ENCODE results near the gene SLU7. TPM values are rescaled to one million over a fixed set of nuclear protein-coding genes. Genes with fewer than 3 reads are reported as not detected.

Gene SLU7
- total RNA-seq, 1 experiment from 2014 or later = 75.3 TPM

DNA sequence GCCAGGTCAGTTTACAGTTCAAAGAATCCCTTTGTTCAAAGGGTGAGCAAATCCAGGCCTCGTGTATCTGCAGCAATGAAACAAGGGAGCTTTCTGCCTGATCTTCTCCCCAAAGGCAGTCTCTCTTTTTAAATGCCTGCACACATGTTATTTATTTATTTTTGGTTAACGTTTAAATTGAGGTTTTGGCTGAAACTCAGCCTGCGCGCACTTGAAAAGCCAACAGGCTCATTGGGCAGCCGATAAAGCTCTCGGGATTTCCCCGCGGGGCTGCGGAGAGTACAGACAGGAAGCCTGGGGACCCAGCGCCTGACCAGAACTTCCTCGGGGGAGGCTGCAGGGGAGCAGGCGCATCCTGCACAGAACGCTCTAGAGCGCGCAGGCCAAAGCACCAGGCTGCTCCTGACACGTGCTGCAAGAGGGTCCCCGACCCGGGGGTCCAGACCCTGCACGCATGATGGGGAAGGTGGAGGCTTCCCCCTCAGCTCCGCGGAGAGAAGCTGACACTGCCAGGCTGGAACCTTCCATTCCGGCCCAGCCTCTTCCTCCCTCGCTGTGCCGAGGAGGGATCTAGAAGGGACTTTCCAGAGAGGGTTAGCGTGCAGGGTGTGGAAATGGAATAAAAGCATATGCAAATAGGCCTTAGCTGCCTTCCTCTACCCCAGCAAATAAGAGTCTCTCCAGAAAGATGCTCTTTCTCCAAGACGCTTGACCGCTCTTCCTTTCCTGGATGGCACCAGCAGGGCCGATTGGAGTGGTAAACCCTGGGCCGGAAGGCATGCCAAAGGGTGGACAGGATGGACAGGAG, 48.9 kb upstream of the SLU7 start:
- TF ChIP-seq, protein P1, sequence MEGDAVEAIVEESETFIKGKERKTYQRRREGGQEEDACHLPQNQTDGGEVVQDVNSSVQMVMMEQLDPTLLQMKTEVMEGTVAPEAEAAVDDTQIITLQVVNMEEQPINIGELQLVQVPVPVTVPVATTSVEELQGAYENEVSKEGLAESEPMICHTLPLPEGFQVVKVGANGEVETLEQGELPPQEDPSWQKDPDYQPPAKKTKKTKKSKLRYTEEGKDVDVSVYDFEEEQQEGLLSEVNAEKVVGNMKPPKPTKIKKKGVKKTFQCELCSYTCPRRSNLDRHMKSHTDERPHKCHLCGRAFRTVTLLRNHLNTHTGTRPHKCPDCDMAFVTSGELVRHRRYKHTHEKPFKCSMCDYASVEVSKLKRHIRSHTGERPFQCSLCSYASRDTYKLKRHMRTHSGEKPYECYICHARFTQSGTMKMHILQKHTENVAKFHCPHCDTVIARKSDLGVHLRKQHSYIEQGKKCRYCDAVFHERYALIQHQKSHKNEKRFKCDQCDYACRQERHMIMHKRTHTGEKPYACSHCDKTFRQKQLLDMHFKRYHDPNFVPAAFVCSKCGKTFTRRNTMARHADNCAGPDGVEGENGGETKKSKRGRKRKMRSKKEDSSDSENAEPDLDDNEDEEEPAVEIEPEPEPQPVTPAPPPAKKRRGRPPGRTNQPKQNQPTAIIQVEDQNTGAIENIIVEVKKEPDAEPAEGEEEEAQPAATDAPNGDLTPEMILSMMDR (conservative IDR thresholded peaks at IDR 0.05) = no peak
- TF ChIP-seq EZH2 (IDR thresholded peaks at IDR 0.05; ENCODE audit: low read depth) = no peak
- peak in 1 of 2 experiments; percentile 17 for DNase-seq
- intact Hi-C loops (cut with micrococcal nuclease; ENCODE audit: unreplicated experiment) = no loop called here
- Histone ChIP-seq H3K36me3 (ENCODE audit: low read depth) (no peaks in the 10 kb centered on the region), H3F3A (ENCODE audit: insufficient read depth, low read depth) (peaks cover 9% of the 10 kb centered on the region; the same call in 1 of the 2 replicates), H3K79me2 (ENCODE audit: low read depth) (no peaks in the 10 kb centered on the region), H3K27me3 (ENCODE audit: insufficient read depth, low read depth) (no peaks in the 10 kb centered on the region), H4K20me1 (ENCODE audit: insufficient read depth) (no peaks in the 10 kb centered on the region), H3K9me3 (ENCODE audit: insufficient read depth, low read depth) (no peaks in the 10 kb centered on the region), H3K4me2 (no peak overlapping the region), H2AFZ (no peak overlapping the region), H3K4me1 (replicated peaks; ENCODE audit: insufficient read depth) (peaks cover 27% of the 10 kb centered on the region), H3K27ac (no peak overlapping the region), H3K9me2 (ENCODE audit: insufficient read depth) (no peaks in the 10 kb centered on the region), H3K4me3 (no peak overlapping the region)
- POLR2A ChIA-PET (ENCODE audit: unreplicated experiment) = no interaction called here
- CTCF ChIA-PET = interaction anchor here (0.6 to 0.7 kb wide), 2 partner anchors 10 to 40 kb away, joined by 3 read pairs; no protein-coding TSS in a partner anchor
- no TSS peak for BruUV-seq (replicated peaks)

DNA sequence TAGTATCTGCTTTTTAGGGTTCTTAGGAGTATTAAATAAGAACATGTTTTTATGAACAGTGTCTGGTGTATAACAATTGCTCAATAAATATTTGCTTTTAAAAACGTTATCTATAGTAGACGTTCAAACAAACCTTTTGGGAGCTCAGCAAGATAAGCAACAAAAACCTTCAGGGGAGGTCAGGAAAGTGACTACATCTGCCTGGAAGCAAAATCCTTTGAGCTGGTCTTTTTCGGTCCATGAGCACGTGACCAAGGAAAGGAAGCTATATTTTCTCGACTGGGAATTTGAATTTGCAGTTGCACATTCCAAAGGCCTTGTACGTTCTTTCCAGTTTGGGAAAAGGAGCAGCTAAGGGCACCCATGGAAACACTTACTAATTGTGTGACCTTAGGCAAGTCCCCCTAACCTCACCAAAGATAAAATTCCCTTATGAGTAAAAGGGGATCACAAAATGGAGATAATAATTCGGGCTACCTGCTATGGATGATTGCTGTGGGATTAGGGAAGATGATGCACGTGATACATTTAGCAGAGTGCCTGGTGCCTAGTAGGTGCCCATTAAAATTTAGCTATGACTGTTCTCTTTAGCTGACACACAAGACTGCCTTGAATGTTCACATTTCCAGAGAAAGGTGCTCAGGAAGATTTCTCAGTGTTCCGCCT, 48.1 kb upstream of the SLU7 start:
- Histone ChIP-seq H3F3A (ENCODE audit: insufficient read depth, low read depth) (peaks cover 9% of the 10 kb centered on the region; the same call in 1 of the 2 replicates), H3K4me3 (no peak overlapping the region), H3K4me1 (replicated peaks; ENCODE audit: insufficient read depth) (peaks cover 27% of the 10 kb centered on the region), H2AFZ (no peak overlapping the region), H3K36me3 (ENCODE audit: low read depth) (no peaks in the 10 kb centered on the region), H4K20me1 (ENCODE audit: insufficient read depth) (no peaks in the 10 kb centered on the region), H3K9me3 (ENCODE audit: insufficient read depth, low read depth) (no peaks in the 10 kb centered on the region), H3K27ac (no peak overlapping the region), H3K9me2 (ENCODE audit: insufficient read depth) (no peaks in the 10 kb centered on the region), H3K79me2 (ENCODE audit: low read depth) (no peaks in the 10 kb centered on the region), H3K4me2 (no peak overlapping the region), H3K27me3 (ENCODE audit: insufficient read depth, low read depth) (no peaks in the 10 kb centered on the region)
- intact Hi-C loops (cut with micrococcal nuclease; ENCODE audit: unreplicated experiment) = no loop called here
- CTCF ChIA-PET = interaction anchor here (0.6 kb wide), 1 partner anchor 11 kb away, joined by 3 read pairs; no protein-coding TSS in a partner anchor
- no peak for DNase-seq
- POLR2A ChIA-PET (ENCODE audit: unreplicated experiment) = no interaction called here
- no TSS peak for BruUV-seq (replicated peaks)
- TF ChIP-seq EZH2 (IDR thresholded peaks at IDR 0.05; ENCODE audit: low read depth) = no peak
- TF ChIP-seq, protein P1 (conservative IDR thresholded peaks at IDR 0.05) = no peak

DNA sequence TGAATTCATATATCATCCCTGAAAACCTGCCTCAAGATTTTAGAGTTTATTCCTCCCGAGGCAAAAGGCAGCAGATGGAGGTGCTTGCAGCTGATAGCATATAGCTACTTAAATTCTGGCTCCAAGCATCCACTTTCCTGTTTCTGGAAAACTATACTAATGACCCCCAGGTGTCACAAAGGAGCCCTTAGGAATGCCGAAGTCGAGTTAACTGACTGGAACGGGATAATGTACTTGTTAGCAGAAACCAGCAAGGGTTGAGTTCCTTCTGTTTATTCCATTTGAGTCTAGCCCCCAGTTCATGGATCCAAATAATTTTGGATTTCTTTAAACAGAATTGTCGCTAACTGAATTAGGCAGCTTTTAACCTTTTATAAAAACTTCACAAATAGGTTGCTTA, 47.2 kb upstream of the SLU7 start:
- Histone ChIP-seq H3K4me1 (replicated peaks; ENCODE audit: insufficient read depth) (peaks cover 27% of the 10 kb centered on the region), H3K79me2 (ENCODE audit: low read depth) (no peaks in the 10 kb centered on the region), H3K36me3 (ENCODE audit: low read depth) (no peaks in the 10 kb centered on the region), H4K20me1 (ENCODE audit: insufficient read depth) (no peaks in the 10 kb centered on the region), H3K4me3 (no peak overlapping the region), H3K9me3 (ENCODE audit: insufficient read depth, low read depth) (no peaks in the 10 kb centered on the region), H3K4me2 (no peak overlapping the region), H3K27ac (no peak overlapping the region), H2AFZ (no peak overlapping the region), H3F3A (ENCODE audit: insufficient read depth, low read depth) (peaks cover 9% of the 10 kb centered on the region; the same call in 1 of the 2 replicates), H3K9me2 (ENCODE audit: insufficient read depth) (no peaks in the 10 kb centered on the region), H3K27me3 (ENCODE audit: insufficient read depth, low read depth) (no peaks in the 10 kb centered on the region)
- intact Hi-C loops (cut with micrococcal nuclease; ENCODE audit: unreplicated experiment) = no loop called here
- CTCF ChIA-PET = no interaction called here
- DNase-seq = no peak
- POLR2A ChIA-PET (ENCODE audit: unreplicated experiment) = no interaction called here
- BruUV-seq (replicated peaks) = no TSS peak
- TF ChIP-seq, protein P1 (conservative IDR thresholded peaks at IDR 0.05) = no peak
- no peak for TF ChIP-seq EZH2 (IDR thresholded peaks at IDR 0.05; ENCODE audit: low read depth)

Data from PC-9 (cell line).